ENCODE data around the gene INF2.

The INF2 gene

DNA sequence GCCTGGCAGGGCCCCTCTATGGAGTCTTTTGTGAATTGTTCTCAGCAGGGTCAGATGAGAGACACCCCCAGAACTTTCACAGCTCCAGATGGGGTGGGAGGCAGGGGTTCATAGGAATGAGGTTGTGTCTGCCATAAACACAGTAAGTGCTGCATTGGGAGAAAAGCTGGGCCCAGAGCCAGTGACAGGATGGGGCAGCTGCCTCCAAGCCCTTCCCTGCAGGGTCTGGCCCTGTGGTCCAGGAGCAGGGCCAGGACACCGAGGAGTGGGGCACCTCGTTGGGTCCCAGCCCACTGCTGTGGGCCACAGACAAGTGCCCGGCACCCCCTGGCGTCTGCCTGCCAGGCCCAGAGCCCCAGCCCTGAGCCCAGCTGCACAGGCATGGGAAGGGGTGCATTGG lies 13.3 kb downstream of the INF2 start:
- no peak for DNase-seq (ENCODE audit: low spot score)

DNA sequence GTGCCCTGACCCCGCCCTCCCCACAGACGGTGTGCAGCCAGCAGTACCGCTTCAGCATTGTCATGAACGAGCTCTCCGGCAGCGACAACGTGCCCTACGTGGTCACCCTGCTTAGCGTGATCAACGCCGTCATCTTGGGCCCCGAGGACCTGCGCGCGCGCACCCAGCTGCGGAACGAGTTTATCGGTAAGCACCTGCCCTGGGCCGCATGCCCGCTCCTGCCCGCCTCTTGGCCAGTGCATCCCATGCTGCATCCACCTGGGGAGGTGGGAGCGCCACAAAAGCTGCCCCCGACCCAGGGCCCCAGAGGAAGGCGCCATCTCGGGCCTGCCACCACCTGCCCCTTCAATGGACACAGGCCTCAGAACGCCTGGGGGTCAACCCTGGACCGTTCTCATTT lies 13.9 kb downstream of the INF2 start:
- no peak for DNase-seq (ENCODE audit: low spot score)

DNA sequence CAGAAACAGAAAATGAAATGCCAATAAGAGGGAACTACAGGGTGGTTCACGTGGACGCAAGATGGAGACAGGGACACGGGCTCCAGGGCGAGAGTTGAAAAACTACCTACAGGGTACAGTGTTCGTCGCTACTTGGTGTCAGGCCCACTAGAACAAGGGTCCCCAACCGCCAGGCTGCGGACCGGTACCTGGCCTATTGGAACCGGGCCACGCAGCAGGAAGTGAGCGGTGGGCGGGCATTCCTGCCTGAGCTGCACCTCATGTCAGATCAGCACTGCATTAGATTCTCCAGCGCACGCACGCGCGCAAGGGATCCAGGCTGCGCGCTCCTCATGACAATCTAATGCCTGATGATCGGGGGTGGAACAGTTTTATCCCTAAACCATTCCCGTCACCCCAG lies 14.8 kb downstream of the INF2 start:
- no peak for DNase-seq (ENCODE audit: low spot score)

DNA sequence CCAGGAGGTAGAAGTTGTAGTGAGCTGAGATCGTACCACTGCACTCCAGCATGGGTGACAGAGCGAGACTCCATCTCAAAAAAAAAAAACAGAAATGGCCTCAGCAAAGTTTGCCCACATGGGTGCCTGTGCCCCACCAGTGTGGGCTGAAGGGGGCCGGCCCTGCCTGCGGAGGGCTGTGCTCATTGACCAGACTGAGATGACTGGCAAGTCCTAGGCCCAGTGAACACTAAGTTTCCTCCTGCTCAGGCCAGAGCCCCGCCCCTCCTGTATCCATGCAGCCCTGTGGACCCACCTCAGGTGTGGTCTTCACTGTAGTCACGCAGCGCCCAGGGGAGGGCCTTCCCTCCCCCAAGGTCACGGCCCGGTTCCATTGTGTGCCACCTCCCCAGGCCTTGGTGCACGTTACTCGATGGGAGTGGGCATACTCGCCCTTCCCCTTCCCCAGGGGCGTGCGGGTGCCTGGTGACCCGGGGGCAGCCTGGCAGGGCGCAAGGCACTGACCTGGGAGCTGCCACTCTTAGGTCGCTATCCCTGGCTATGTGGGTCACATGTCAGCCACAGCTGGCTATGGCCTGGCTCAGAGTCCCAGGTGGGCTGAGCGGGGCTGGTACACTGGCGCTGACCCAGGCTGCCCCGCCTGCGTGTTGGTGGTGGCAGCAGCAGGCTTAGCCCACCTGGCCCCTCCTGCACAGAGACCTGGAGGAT lies 16.1 kb downstream of the INF2 start:
- DNase-seq (ENCODE audit: low spot score) = no peak

DNA sequence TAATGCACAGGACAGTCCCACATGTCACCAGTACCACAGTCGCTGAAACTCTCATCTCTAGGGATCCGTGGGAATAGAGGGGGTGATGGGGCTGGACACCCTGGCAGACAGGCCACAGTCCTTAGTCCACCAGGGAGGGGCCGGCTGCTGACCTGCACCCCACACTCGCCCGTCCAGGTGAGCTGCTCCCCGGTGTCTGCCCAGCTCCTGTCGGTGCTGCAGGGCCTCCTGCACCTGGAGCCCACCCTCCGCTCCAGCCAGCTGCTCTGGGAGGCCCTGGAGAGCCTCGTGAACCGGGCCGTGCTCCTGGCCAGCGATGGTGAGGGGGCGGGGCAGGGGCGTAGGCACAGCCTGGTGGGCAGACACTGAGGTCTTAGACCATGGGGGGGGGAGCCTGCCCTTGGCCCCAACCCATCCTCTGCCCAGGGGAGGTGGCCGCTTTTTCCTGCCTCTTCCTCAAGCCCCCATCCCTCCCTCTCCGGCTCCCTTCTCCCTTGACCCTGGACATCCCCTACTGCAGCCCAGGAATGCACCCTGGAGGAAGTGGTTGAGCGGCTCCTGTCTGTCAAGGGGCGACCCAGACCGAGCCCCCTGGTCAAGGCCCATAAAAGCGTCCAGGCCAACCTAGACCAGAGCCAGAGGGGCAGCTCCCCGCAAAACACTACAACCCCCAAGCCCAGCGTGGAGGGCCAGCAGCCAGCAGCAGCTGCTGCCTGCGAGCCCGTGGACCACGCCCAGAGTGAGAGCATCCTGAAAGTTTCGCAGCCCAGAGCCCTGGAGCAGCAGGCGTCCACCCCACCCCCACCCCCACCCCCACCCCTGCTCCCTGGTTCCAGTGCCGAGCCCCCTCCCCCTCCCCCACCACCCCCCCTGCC lies 17.6 kb downstream of the INF2 start:
- no peak for DNase-seq (ENCODE audit: low spot score)

DNA sequence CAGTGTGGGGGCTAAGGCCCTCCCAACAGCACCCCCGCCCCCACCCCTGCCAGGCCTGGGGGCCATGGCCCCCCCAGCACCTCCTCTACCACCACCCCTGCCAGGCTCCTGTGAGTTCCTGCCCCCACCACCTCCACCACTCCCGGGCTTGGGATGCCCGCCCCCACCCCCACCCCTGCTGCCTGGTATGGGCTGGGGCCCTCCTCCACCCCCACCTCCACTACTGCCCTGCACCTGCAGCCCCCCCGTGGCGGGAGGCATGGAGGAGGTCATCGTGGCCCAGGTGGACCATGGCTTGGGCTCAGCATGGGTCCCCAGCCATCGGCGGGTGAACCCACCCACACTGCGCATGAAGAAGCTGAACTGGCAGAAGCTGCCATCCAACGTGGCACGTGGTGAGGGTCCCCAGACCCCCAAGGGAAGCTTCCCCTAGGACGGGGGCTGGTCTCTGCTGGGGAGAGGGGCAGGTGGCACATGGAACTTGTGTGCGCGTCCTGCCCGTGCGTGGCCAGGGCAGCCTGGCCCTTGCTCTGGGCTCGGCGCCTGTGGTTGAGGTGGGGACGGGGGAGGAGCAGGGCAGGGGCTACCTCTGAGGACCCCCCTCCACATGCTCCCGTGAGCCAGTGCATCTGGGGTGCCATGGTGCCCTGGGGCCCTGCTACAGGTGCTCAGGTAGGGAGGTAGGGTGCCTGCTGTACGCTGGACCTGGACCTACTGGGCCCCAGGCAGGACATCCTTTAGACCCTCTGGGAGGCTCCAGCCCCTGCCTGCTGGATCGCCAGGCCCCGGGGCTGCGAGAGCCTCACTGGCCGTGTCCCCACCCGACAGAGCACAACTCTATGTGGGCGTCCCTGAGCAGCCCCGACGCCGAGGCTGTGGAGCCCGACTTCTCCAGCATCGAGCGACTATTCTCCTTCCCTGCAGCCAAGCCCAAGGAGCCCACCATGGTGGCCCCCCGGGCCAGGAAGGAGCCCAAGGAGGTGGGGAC lies 18.5 kb downstream of the INF2 start:
- DNase-seq (ENCODE audit: low spot score) = no peak

DNA sequence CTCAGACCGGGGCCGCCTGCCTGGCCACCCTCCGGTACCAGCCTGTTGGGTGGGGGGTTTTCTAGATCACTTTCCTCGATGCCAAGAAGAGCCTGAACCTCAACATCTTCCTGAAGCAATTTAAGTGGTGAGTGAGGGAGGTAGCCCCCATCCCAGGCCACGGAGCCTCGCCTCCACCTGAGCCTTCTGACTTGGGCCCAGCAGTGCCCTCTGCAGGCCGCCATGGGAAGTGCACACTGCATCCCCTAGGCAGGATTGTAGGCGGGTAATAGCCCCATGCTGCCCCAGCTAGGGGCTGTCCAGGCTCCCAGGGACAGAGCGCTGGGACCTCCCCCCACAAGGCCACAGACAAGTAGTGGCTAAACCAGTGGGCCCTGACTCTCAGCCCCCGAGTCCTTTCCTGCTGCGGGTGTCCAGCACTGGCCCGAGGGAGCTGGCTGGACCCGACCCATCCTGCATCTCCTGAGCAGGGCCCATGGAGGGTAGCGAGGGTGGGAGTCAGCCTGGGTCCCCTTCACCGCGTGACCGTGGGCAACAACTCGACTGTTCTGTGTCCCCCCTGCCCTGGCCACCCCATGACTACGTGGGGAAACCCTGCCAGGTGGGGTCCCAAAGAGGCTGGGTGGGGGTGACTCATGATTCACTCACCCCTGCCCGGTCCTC lies 19.3 kb downstream of the INF2 start:
- DNase-seq (ENCODE audit: low spot score) = peak; percentile 47

DNA sequence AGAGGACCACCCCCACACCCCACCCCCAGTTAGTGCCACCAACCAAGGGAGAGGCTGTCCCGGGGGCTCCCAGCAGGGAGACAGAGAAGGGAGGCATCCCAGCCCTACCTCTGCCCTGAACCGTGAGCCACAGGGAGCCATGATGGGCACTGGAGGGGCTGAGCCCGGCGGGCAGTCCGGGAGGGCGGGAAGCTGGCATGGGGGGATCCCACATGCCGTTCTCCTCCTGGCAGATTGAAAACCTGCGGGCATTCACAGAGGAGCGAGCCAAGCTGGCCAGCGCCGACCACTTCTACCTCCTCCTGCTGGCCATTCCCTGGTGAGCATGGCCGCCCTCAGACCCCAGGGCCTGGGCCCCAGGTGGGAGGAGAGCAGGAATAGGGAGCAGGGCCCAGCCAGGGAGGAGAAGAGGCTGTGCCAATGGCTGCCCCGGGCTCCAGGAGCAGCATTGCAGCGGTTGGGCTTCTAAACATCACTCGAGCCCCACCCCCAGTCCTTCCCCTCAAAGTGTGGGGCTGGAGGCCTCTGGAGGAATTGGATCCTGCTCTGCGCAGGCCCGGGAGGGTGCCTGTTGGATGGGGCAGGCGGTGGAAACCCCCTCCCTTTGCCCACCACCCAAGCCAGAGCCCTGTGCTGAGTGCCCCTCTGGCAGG lies 20.1 kb downstream of the INF2 start:
- DNase-seq (ENCODE audit: low spot score) = no peak

DNA sequence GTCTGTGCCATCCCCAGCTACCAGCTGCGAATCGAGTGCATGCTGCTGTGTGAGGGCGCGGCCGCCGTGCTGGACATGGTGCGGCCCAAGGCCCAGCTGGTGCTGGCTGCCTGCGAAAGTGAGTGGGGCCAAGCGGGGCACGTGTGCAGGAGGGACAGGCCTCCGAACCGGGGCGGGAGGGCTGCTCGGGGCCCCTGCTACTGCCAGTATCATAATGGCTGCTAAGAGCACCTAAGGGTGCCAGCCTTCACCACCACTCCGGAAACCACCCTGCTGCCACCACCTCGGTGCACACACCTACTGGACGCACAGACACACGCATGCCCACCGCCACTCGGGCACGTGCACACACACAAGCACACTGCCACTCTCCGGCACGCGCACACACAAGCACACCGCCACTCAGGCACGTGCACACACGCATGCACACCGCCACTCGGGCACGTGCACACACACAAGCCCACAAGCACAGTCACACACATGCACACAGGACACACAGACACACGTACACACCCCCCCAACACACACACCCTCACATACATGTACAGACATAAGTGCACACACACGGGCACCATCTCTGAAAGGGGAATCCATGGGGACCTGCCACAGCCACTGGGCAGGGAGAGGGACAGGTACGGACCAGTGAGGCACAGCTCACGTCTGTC lies 20.8 kb downstream of the INF2 start:
- DNase-seq (ENCODE audit: low spot score) = no peak

DNA sequence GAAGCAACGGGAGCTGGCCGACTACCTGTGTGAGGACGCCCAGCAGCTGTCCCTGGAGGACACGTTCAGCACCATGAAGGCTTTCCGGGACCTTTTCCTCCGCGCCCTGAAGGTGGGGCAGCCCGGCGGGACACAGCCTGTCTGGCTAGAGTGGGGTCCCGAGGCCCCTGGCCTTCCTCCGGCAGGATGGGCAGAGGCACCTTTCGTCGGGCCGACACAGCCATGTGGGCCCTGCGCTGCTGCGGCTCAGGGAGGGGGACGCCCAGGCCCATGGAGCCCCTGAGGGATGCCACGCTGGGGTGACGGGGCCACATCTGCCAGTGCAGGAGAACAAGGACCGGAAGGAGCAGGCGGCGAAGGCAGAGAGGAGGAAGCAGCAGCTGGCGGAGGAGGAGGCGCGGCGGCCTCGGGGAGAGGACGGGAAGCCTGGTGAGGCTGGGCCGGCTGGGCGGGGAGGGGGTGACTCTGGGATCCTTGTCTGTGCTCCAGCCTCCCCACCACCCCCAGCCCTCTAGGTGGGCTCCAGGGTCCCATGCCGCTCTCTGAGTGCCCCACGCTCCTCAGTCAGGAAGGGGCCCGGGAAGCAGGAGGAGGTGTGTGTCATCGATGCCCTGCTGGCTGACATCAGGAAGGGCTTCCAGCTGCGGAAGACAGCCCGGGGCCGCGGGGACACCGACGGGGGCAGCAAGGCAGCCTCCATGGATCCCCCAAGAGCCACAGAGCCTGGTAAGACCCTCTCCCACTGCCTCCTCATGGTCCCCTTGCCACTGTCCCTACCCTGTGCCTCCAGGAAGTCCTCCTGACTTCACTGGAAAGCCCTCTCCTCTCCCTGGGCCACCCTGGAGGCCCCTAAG lies 23.7 kb downstream of the INF2 start:
- DNase-seq (ENCODE audit: low spot score) = no peak

DNA sequence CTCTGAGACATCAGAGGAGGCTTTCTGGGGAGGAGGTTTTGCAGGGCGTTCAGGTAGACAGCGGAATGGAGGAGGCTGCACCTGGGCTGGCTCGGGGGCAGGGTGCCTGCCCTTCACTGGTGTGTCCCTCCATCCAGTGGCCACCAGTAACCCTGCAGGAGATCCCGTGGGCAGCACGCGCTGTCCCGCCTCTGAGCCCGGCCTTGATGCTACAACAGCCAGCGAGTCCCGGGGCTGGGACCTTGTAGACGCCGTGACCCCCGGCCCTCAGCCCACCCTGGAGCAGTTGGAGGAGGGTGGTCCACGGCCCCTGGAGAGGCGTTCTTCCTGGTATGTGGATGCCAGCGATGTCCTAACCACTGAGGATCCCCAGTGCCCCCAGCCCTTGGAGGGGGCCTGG lies 24.6 kb downstream of the INF2 start:
- DNase-seq (ENCODE audit: low spot score) = no peak

DNA sequence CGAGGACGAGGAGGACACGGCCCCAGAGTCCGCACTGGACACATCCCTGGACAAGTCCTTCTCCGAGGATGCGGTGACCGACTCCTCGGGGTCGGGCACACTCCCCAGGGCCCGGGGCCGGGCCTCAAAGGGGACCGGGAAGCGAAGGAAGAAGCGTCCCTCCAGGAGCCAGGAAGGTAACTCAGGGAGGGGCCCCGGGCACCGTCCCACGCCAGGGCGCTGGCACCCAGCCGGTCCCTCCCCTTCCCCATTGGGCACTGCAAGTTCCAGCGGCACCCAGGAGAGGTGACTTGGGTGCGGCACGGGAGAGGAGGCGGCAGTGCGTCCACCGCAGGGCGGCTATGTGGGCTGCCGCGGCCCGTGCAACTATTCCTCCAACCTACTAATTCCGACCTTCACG lies 25.3 kb downstream of the INF2 start:
- DNase-seq (ENCODE audit: low spot score) = no peak

DNA sequence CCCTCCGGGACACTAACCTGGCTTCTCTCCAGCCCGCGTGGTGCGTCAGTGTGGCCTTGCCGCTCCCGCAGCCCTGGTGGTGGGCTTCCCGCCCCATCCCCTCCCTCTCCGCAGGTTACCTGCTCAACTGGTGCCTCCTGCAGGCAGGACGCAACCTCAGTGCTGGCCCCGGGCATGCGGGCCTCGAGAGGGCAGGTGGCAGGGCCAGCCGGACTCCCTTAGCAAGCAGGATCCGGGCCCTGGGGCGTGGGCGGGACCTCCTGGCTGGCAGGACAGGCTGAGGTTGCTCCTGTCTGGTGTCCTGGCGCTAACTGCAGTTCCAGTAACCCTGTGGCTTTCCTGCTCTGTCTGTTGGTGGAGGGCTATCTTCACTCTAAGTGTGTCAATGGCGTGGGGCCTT lies 26.0 kb downstream of the INF2 start:
- no peak for DNase-seq (ENCODE audit: low spot score)

DNA sequence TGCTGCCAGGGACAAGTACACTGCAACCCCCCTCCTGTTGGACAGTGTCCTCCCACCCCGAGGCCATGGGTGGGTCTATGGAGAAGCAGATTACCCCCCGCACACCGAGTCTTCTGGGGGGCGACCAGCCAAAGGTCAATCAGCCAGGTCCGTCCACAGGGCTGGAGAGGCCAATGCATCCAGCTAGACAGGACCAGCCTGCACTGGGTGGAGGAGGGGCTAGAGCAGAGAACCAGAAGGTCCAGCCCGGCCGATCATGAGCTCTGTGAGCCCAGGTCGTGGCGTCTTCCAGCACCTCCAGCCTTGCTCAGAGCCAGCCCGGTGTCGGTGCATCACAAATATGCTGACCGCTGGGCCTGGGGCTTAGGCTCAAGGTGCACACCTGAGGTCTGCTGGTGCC lies 26.5 kb downstream of the INF2 start:
- no peak for DNase-seq (ENCODE audit: low spot score)

DNA sequence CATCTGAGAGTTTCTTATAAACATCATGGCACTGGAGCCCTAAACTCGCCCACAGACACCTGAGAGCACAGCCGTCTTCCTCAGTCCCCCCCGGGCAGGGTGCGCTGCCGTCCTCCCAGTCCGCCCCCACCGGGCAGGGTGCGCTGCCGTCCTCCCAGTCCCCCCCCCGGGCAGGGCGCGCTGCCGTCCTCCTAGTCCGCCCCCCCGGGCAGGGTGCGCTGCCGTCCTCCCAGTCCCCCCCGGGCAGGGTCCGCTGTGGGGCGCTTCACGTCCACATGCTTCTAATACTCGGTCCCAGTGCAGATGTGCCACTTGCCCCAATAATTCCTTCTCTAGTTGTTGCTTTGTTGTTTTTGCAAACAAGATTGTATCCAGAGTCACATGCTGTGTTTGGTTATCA lies 27.7 kb downstream of the INF2 start:
- DNase-seq (ENCODE audit: low spot score) = no peak

DNA sequence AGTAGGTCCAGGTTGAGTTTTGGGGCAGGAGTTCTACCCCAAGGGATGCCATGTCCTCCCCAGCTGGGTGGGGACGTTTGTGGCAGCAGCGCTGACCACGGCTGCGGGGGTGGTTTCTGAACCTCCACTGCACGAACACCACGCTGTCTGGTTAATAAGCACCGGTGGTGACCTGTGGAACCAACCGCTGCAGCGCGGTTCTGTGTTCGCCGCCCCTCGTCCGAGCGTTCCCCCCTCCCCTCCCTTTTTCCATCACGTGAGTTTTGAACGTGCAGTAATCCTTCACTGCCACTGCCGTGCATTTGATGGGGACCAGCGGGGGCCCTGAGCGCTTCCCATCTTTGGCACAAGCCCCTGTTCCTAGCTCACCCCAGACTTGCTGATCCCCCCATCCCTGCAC lies 28.2 kb downstream of the INF2 start:
- DNase-seq (ENCODE audit: low spot score) = no peak

DNA sequence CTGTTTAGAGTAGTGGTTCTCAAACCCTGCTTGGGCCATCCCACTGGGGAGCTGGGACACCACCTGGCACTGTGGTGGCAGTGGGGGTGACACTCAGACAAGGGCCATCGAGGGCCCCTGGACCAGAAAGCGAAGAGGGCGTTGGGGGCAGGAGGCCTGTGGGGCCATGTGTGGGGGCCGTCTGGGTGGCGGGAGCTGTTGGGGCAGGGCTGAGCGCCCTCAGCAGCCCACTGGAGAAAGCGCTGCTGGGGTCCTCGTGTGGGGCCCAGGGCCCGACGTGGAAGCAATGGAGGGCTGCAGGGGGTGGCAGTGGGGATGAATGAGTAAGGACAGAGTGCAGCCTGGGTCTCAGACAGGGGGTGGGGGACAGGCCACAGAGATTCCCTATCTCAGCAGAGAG lies 28.7 kb downstream of the INF2 start:
- no peak for DNase-seq (ENCODE audit: low spot score)

DNA sequence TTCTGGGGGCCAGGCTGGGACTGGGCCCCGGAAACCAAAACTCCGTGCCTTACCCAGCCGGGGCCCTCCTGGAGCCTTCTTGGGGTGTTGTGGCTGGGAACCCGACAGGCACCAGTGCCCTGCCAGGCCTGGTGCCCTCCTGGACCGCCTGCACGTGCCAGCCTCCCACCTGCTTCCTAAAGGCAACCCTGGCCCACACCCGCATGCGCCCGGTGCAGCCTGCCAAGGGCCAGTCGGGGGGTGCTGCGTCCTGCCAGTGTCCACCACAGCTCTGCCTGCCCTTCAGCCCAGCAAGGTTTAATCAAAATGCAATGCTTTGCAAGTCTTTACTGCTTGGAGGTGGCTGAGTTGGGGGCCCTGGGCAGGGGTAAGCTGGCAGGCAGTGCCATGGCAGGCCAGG lies 29.5 kb downstream of the INF2 start:
- no peak for DNase-seq (ENCODE audit: low spot score)

DNA sequence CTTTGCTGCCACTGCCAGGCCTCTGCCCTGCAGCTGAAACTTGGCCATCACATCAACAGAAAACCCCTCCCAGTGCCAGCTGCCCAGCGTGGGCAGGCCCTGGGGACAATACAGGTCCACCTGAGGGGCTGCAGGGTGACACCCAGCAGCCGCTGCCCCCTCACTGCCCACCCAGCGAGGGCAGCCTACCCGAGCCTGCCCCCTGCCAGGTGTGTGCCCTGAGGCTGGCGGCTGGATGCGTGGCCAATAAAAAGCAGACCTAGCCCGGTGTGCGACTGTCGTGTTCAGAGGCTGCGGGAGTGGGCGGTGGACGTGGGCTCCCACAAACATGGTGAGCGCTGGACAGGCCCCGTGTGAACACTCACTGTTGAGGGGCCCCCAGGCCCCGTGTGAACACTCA lies 29.9 kb downstream of the INF2 start:
- DNase-seq (ENCODE audit: low spot score) = no peak

Measured in kidney capillary endothelial cell (primary cell).